ENCODE measurements around the gene CDC42BPB. TPM values are rescaled to one million over a fixed set of nuclear protein-coding genes. Genes with fewer than 3 reads are reported as not detected.

The CDC42BPB gene
- total and polyA plus RNA-seq, 2 donors (not counting 1 experiment from before 2014, with no cell fraction given): 44.8 to 98.3 TPM

DNA sequence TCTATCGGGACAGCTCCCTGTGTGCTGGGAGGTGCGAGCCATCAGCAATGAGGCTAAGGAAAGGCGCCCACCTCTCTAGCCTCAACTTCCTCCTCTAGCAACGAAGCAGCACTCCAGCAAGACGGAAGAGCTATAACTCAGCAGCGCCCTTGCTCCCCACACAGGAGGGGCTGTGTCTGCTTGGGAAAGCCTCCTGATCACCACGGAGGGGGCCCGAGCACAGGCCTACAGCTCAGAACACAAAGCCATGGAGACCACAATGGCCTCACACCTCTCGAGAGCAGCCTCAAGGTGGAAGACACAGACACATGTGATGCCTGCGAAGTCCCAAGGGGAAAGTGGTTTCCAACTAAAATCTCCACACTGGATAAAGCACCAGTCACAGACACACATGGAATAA lies 60.4 kb downstream of the CDC42BPB start:
- peaks cover 3% of the 10 kb centered on the region for H3K4me1 ChIP-seq (ENCODE audit: control insufficient read depth, extremely low read depth, insufficient read depth, low read length)
- no peaks in the 10 kb centered on the region for H4K20me1 ChIP-seq (ENCODE audit: control insufficient read depth, extremely low read depth, insufficient read depth, low read length)
- no peaks in the 10 kb centered on the region for H3K9me3 ChIP-seq (ENCODE audit: control insufficient read depth, insufficient read depth, low read depth, low read length)
- H2AFZ ChIP-seq (ENCODE audit: low read length): no peak overlapping the region
- peaks cover 4% of the 10 kb centered on the region for H3K79me2 ChIP-seq (ENCODE audit: control insufficient read depth, insufficient read depth, low read length)
- H3K27ac ChIP-seq (ENCODE audit: insufficient read depth, low read length): no peak overlapping the region
- H3K4me3 ChIP-seq (replicated peaks in 1 of 4; ENCODE audit: control extremely low read depth in 1 of 4, insufficient read depth in 1 of 4, low read depth in 3 of 4, low read length in 4 of 4): no peak overlapping the region
- no peak overlapping the region for H3K9ac ChIP-seq (ENCODE audit: insufficient read depth, low read length)
- no peaks in the 10 kb centered on the region for H3K27me3 ChIP-seq (ENCODE audit: control insufficient read depth, insufficient read depth, low read length)
- DNase-seq (ENCODE audit: low read depth in 2 of 2): no peak
- H3K36me3 ChIP-seq (ENCODE audit: control insufficient read depth, insufficient read depth, low read length): peaks cover 19% of the 10 kb centered on the region
- H3K4me2 ChIP-seq (ENCODE audit: extremely low read depth, insufficient read depth, low read length): no peak overlapping the region
- TF ChIP-seq, protein P1, sequence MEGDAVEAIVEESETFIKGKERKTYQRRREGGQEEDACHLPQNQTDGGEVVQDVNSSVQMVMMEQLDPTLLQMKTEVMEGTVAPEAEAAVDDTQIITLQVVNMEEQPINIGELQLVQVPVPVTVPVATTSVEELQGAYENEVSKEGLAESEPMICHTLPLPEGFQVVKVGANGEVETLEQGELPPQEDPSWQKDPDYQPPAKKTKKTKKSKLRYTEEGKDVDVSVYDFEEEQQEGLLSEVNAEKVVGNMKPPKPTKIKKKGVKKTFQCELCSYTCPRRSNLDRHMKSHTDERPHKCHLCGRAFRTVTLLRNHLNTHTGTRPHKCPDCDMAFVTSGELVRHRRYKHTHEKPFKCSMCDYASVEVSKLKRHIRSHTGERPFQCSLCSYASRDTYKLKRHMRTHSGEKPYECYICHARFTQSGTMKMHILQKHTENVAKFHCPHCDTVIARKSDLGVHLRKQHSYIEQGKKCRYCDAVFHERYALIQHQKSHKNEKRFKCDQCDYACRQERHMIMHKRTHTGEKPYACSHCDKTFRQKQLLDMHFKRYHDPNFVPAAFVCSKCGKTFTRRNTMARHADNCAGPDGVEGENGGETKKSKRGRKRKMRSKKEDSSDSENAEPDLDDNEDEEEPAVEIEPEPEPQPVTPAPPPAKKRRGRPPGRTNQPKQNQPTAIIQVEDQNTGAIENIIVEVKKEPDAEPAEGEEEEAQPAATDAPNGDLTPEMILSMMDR (conservative IDR thresholded peaks at IDR 0.05 in 1 of 2, IDR thresholded peaks at IDR 0.05 in 1 of 2; ENCODE audit: low read depth in 1 of 2, low read length in 2 of 2): no peak
- TF ChIP-seq EZH2 (IDR thresholded peaks at IDR 0.05; ENCODE audit: low read length, missing control alignments): no peak

DNA sequence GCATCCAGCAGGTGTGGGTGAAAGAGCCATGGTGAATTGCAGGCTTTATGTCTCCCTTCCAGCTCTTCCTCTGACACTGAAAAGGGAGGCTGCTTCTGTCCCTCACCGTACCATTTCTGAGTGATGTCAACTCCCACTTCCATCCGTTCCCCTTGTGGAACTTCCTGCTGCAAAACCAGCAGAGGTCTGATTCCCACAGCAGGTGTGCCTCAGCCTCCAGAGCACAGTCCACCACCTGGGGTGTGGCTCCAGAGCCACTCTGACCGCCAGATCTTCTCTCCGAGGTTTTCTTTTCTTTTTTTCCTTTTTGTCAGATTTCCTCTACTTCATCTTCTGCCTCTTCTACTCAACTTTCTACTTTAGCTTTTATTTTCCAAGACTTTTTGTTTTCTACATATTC lies 62.7 kb downstream of the CDC42BPB start:
- no peak overlapping the region for H3K27ac ChIP-seq (ENCODE audit: insufficient read depth, low read length)
- H4K20me1 ChIP-seq (ENCODE audit: control insufficient read depth, extremely low read depth, insufficient read depth, low read length): no peaks in the 10 kb centered on the region
- peaks cover 10% of the 10 kb centered on the region for H3K36me3 ChIP-seq (ENCODE audit: control insufficient read depth, insufficient read depth, low read length)
- DNase-seq (ENCODE audit: low read depth in 2 of 2): no peak
- H3K4me2 ChIP-seq (ENCODE audit: extremely low read depth, insufficient read depth, low read length): no peak overlapping the region
- no peaks in the 10 kb centered on the region for H3K27me3 ChIP-seq (ENCODE audit: control insufficient read depth, insufficient read depth, low read length)
- peaks cover 3% of the 10 kb centered on the region for H3K4me1 ChIP-seq (ENCODE audit: control insufficient read depth, extremely low read depth, insufficient read depth, low read length)
- TF ChIP-seq, protein P1 (conservative IDR thresholded peaks at IDR 0.05 in 1 of 2, IDR thresholded peaks at IDR 0.05 in 1 of 2; ENCODE audit: low read depth in 1 of 2, low read length in 2 of 2): no peak
- TF ChIP-seq EZH2 (IDR thresholded peaks at IDR 0.05; ENCODE audit: low read length, missing control alignments): no peak
- no peak overlapping the region for H3K4me3 ChIP-seq (replicated peaks in 1 of 4; ENCODE audit: control extremely low read depth in 1 of 4, insufficient read depth in 1 of 4, low read depth in 3 of 4, low read length in 4 of 4)
- no peak overlapping the region for H3K9ac ChIP-seq (ENCODE audit: insufficient read depth, low read length)
- no peak overlapping the region for H2AFZ ChIP-seq (ENCODE audit: low read length)
- no peaks in the 10 kb centered on the region for H3K9me3 ChIP-seq (ENCODE audit: control insufficient read depth, insufficient read depth, low read depth, low read length)
- peaks cover 9% of the 10 kb centered on the region for H3K79me2 ChIP-seq (ENCODE audit: control insufficient read depth, insufficient read depth, low read length)

DNA sequence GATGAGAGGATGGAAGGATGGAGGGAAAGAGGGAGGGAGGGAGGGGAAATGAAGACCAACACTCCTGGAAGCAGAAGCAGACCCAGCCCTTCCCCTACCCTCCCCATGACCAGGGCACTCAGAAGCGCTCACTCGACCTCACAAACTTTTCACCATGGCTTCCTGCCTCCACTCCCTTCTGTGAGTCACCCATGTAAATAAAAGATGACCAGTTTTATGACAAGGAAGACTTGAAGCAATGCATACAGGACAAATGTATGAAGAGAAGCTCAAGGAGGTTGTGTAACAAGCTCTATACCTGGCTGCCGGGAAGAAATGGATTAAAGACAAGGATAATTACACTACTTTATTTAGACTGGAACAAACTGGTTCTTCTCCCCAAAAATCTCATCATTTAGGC lies 63.8 kb downstream of the CDC42BPB start:
- Histone ChIP-seq H3K9ac (ENCODE audit: insufficient read depth, low read length) (no peak overlapping the region), H3K9me3 (ENCODE audit: control insufficient read depth, insufficient read depth, low read depth, low read length) (no peaks in the 10 kb centered on the region), H3K4me1 (ENCODE audit: control insufficient read depth, extremely low read depth, insufficient read depth, low read length) (peaks cover 3% of the 10 kb centered on the region), H4K20me1 (ENCODE audit: control insufficient read depth, extremely low read depth, insufficient read depth, low read length) (no peaks in the 10 kb centered on the region), H3K27ac (ENCODE audit: insufficient read depth, low read length) (no peak overlapping the region), H3K36me3 (ENCODE audit: control insufficient read depth, insufficient read depth, low read length) (peaks cover 6% of the 10 kb centered on the region), H3K4me3 (replicated peaks in 1 of 4; ENCODE audit: control extremely low read depth in 1 of 4, insufficient read depth in 1 of 4, low read depth in 3 of 4, low read length in 4 of 4) (no peak overlapping the region), H3K27me3 (ENCODE audit: control insufficient read depth, insufficient read depth, low read length) (no peaks in the 10 kb centered on the region), H3K79me2 (ENCODE audit: control insufficient read depth, insufficient read depth, low read length) (peaks cover 8% of the 10 kb centered on the region), H2AFZ (ENCODE audit: low read length) (no peak overlapping the region), H3K4me2 (ENCODE audit: extremely low read depth, insufficient read depth, low read length) (no peak overlapping the region)
- DNase-seq (ENCODE audit: low read depth in 2 of 2): peak; percentile 52 to 59
- TF ChIP-seq EZH2 (IDR thresholded peaks at IDR 0.05; ENCODE audit: low read length, missing control alignments): no peak

All from fibroblast of lung (primary cell).